ENCODE data around the gene CRELD1. TPM values are rescaled to one million over a fixed set of nuclear protein-coding genes. Genes with fewer than 3 reads are reported as not detected.
A peak's percentile ranks its signal among the peaks of the same experiment; 100 is the strongest.

The CRELD1 gene
- total and polyA plus RNA-seq, 9 of the 15 experiments (the other 6 are each of a cell fraction or from before 2014, with no cell fraction given), result 3.3 to 25.8 (median 16.5) TPM

DNA sequence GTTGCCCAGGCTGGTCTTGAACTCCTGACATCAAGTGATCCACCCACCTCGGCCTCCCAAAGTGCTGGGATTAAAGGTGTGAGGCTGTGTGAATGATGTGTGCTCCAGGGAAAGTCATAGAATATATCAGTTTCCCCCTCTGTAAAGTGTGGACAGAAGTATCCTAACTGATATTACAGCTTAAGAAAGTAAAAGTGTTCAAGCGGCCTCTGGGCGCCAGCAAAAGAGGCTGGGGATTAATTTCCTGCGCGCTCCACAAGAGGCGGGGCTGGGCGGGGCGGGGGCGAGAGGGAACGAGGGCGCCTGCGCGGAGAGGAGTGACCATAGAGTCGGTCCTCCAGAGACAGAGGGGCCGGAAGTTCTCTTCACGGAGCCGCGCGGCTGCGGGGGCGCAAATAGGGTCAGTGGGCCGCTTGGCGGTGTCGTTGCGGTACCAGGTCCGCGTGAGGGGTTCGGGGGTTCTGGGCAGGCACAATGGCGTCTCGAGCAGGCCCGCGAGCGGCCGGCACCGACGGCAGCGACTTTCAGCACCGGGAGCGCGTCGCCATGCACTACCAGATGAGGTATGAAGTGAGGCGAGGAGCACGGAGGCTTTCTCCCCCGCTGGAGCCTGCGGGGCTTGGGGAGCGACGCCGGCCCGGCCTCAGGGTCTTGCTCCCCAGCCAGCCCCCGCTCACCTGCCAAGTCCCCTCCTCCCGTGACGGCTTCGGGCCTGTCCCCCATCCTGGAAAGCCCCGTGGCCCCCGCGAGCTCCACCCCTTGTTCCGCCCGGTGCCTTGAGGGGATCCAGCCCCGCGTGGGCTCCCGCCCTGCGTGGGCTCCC lies 43.2 kb upstream of the CRELD1 start, which contains the start of gene JAGN1 (continued):
- no peak for TF ChIP-seq RBM17 (IDR thresholded peaks at IDR 0.05; ENCODE audit: borderline replicate concordance, low read depth, low read length)
- TF ChIP-seq YBX1 (IDR thresholded peaks at IDR 0.05), result no peak
- TF ChIP-seq MAFG (tag; conservative IDR thresholded peaks at IDR 0.05), result no peak
- no peak for TF ChIP-seq EWSR1 (IDR thresholded peaks at IDR 0.05; ENCODE audit: borderline replicate concordance, low read depth, partially characterized antibody)
- TF ChIP-seq, protein P1, sequence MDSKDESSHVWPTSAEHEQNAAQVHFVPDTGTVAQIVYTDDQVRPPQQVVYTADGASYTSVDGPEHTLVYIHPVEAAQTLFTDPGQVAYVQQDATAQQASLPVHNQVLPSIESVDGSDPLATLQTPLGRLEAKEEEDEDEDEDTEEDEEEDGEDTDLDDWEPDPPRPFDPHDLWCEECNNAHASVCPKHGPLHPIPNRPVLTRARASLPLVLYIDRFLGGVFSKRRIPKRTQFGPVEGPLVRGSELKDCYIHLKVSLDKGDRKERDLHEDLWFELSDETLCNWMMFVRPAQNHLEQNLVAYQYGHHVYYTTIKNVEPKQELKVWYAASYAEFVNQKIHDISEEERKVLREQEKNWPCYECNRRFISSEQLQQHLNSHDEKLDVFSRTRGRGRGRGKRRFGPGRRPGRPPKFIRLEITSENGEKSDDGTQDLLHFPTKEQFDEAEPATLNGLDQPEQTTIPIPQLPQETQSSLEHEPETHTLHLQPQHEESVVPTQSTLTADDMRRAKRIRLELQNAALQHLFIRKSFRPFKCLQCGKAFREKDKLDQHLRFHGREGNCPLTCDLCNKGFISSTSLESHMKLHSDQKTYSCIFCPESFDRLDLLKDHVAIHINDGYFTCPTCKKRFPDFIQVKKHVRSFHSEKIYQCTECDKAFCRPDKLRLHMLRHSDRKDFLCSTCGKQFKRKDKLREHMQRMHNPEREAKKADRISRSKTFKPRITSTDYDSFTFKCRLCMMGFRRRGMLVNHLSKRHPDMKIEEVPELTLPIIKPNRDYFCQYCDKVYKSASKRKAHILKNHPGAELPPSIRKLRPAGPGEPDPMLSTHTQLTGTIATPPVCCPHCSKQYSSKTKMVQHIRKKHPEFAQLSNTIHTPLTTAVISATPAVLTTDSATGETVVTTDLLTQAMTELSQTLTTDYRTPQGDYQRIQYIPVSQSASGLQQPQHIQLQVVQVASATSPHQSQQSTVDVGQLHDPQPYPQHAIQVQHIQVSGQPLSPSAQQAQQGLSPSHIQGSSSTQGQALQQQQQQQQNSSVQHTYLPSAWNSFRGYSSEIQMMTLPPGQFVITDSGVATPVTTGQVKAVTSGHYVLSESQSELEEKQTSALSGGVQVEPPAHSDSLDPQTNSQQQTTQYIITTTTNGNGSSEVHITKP (IDR thresholded peaks at IDR 0.05; ENCODE audit: partially characterized antibody), result no peak
- no peak for TF ChIP-seq ZC3H4 (CRISPR knock-in tag; IDR thresholded peaks at IDR 0.05; ENCODE audit: borderline replicate concordance)
- TF ChIP-seq, protein P2, sequence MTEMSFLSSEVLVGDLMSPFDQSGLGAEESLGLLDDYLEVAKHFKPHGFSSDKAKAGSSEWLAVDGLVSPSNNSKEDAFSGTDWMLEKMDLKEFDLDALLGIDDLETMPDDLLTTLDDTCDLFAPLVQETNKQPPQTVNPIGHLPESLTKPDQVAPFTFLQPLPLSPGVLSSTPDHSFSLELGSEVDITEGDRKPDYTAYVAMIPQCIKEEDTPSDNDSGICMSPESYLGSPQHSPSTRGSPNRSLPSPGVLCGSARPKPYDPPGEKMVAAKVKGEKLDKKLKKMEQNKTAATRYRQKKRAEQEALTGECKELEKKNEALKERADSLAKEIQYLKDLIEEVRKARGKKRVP (CRISPR knock-in tag; IDR thresholded peaks at IDR 0.05), result 0 out of 2 replicates have a peak, but pooled peaks have one; percentile 40
- TF ChIP-seq TAL1 (IDR thresholded peaks at IDR 0.05), result no peak
- TF ChIP-seq NFIX (CRISPR knock-in tag; IDR thresholded peaks at IDR 0.05; ENCODE audit: low read depth), result no peak
- TF ChIP-seq CAMTA2 (CRISPR knock-in tag; conservative IDR thresholded peaks at IDR 0.05), result no peak; the same call in 1 of the 2 replicates
- TF ChIP-seq MAZ (CRISPR knock-in tag; conservative IDR thresholded peaks at IDR 0.05 in 1 of 2, IDR thresholded peaks at IDR 0.05 in 1 of 2), result peak; percentile 94
- peak; percentile 77 for TF ChIP-seq KAT7 (CRISPR knock-in tag; IDR thresholded peaks at IDR 0.05; ENCODE audit: borderline replicate concordance)
- no peak for TF ChIP-seq ZNF589 (CRISPR knock-in tag; IDR thresholded peaks at IDR 0.05; ENCODE audit: low read depth)
- TF ChIP-seq GABPB2 (CRISPR knock-in tag; conservative IDR thresholded peaks at IDR 0.05), result 0 out of 2 replicates have a peak, but pooled peaks have one; percentile 43
- TF ChIP-seq, protein P3, sequence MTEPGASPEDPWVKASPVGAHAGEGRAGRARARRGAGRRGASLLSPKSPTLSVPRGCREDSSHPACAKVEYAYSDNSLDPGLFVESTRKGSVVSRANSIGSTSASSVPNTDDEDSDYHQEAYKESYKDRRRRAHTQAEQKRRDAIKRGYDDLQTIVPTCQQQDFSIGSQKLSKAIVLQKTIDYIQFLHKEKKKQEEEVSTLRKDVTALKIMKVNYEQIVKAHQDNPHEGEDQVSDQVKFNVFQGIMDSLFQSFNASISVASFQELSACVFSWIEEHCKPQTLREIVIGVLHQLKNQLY (CRISPR knock-in tag; conservative IDR thresholded peaks at IDR 0.05), result no peak
- TF ChIP-seq ZNF143 (CRISPR knock-in tag; IDR thresholded peaks at IDR 0.05), result no peak; the same call in 1 of the 2 replicates
- TF ChIP-seq, protein P4, sequence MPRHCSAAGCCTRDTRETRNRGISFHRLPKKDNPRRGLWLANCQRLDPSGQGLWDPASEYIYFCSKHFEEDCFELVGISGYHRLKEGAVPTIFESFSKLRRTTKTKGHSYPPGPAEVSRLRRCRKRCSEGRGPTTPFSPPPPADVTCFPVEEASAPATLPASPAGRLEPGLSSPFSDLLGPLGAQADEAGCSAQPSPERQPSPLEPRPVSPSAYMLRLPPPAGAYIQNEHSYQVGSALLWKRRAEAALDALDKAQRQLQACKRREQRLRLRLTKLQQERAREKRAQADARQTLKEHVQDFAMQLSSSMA (CRISPR knock-in tag; IDR thresholded peaks at IDR 0.05), result no peak
- TF ChIP-seq, protein P5, sequence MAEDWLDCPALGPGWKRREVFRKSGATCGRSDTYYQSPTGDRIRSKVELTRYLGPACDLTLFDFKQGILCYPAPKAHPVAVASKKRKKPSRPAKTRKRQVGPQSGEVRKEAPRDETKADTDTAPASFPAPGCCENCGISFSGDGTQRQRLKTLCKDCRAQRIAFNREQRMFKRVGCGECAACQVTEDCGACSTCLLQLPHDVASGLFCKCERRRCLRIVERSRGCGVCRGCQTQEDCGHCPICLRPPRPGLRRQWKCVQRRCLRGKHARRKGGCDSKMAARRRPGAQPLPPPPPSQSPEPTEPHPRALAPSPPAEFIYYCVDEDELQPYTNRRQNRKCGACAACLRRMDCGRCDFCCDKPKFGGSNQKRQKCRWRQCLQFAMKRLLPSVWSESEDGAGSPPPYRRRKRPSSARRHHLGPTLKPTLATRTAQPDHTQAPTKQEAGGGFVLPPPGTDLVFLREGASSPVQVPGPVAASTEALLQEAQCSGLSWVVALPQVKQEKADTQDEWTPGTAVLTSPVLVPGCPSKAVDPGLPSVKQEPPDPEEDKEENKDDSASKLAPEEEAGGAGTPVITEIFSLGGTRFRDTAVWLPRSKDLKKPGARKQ (CRISPR knock-in tag; IDR thresholded peaks at IDR 0.05), result no peak
- TF ChIP-seq RBBP5 (IDR thresholded peaks at IDR 0.05; ENCODE audit: borderline replicate concordance, insufficient read depth, low read length, poor library complexity, severe bottlenecking), result peak; percentile 98
